GOT3 (cell line): ENCODE measurements around the gene PPFIBP1.

Experiments
- DNase-seq: peaks from one replicate; lab custom pipeline; 2025; ENCODE audit warnings: mixed read lengths; lab: John Stamatoyannopoulos, UW

PPFIBP1 gene

GRCh38 chr12:27523642-27524493, at the start of gene PPFIBP1:
Gene PPFIBP1, plus strand, starts transcription at chr12:27524206. Its CDS starts 109,191 bp downstream, at chr12:27633397.
- peak; percentile 97 for DNase-seq

- no peak for DNase-seq
Observed at GRCh38 chr12:27474344-27474743, 49.7 kb upstream of the PPFIBP1 start.

- no peak for DNase-seq
Observed at GRCh38 chr12:27477049-27477448, 47.0 kb upstream of the PPFIBP1 start.

- DNase-seq: no peak
Observed at GRCh38 chr12:27478949-27479348, 45.1 kb upstream of the PPFIBP1 start.

GRCh38 chr12:27480016-27480415, 44.0 kb upstream of the PPFIBP1 start:
- DNase-seq: no peak

GRCh38 chr12:27486961-27487360, 37.0 kb upstream of the PPFIBP1 start:
- no peak for DNase-seq

GRCh38 chr12:27488479-27488878, 35.5 kb upstream of the PPFIBP1 start:
- no peak for DNase-seq

- no peak for DNase-seq
Observed at GRCh38 chr12:27491226-27491625, 32.8 kb upstream of the PPFIBP1 start.

GRCh38 chr12:27493260-27493940, 30.6 kb upstream of the PPFIBP1 start:
- no peak for DNase-seq

GRCh38 chr12:27497446-27497845, 26.6 kb upstream of the PPFIBP1 start:
- DNase-seq: no peak

GRCh38 chr12:27498149-27498548, 25.9 kb upstream of the PPFIBP1 start:
- no peak for DNase-seq

- no peak for DNase-seq
Observed at GRCh38 chr12:27498761-27499160, 25.2 kb upstream of the PPFIBP1 start.

- no peak for DNase-seq
Observed at GRCh38 chr12:27499377-27499776, 24.6 kb upstream of the PPFIBP1 start.

GRCh38 chr12:27500546-27500945, 23.5 kb upstream of the PPFIBP1 start:
- no peak for DNase-seq

GRCh38 chr12:27502021-27502435, 22.0 kb upstream of the PPFIBP1 start:
- no peak for DNase-seq

- DNase-seq: no peak
Observed at GRCh38 chr12:27504507-27504906, 19.5 kb upstream of the PPFIBP1 start.

- no peak for DNase-seq
Observed at GRCh38 chr12:27505109-27505508, 18.9 kb upstream of the PPFIBP1 start.

- no peak for DNase-seq
Observed at GRCh38 chr12:27505761-27506160, 18.2 kb upstream of the PPFIBP1 start.

- no peak for DNase-seq
Observed at GRCh38 chr12:27506645-27507189, 17.3 kb upstream of the PPFIBP1 start.

- DNase-seq: no peak
Observed at GRCh38 chr12:27508736-27509431, 15.1 kb upstream of the PPFIBP1 start.

- DNase-seq: no peak
Observed at GRCh38 chr12:27511031-27511722, 12.8 kb upstream of the PPFIBP1 start.

GRCh38 chr12:27511723-27512045, 12.3 kb upstream of the PPFIBP1 start:
- DNase-seq: no peak
